ENCODE results near the gene KRT32.

GRCh38 chr17:41466988-41467387 lies at the start of gene KRT32:
- TF ChIP-seq CTCF (IDR thresholded peaks at IDR 0.05; ENCODE audit: low read depth, low read length, poor library complexity, severe bottlenecking) (no peak), EZH2phosphoT487 (IDR thresholded peaks at IDR 0.05; ENCODE audit: borderline replicate concordance, low read length) (no peak)
